HG03565 (cell line): ENCODE data around the gene CELSR2.
"Not testable (repeated sequence)": the region's sequence is repeated elsewhere in the genome, so short reads cannot be mapped to it uniquely, and the experiment has no call there.

Source experiments
- ATAC-seq: cut with Tn5 transposase; IDR thresholded peaks from one replicate; pipeline ENCODE4 v1.9.1; 2021; ENCODE audit warnings: mild to moderate bottlenecking, moderate library complexity; ENCODE audit not compliant: unreplicated experiment

The CELSR2 gene

DNA sequence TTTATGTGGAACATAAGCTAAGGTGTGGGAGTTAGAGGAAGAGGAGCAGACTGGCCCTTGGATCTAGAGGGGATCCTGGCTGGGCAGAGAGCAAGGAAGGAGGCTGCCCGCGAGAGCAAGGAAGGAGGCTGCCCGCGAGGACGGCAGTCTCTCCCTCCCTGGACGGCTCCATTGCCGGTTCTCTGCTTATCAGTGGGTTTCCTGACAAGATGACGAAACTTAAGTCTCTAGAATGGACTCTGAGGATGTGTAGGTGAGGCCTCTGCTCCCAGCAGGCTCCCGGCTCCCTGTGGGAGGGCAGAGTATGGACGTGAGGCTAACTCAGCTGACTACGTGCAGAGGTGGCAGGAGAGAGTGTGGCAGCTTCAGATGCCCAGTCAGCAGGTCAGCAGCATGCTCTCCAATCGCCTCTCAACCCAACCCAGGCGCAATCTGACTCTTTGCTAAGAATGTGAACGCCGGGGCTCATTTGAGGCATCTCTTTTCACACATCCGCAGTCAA, 51.4 kb downstream of the CELSR2 start:
- ATAC-seq: no peak

DNA sequence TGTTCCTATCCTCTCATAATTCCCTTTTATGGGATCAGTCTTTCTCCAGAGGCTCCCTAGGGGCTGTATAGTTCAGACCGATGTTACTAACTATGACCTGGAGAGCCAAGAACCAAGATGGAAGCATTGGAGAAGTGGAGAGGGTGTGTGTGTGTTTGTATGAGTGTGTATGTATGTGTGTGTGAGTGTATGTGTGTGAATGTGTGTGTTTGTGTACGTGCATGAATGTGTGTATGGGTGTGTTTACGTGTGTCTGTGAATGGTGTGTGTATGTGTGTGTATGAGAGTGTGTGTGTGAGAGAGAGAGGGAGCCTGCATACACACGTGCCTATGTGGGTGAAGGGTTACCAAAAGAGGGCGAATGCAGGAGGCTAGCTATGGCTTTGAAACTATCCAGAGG, 52.5 kb downstream of the CELSR2 start:
- no peak for ATAC-seq

DNA sequence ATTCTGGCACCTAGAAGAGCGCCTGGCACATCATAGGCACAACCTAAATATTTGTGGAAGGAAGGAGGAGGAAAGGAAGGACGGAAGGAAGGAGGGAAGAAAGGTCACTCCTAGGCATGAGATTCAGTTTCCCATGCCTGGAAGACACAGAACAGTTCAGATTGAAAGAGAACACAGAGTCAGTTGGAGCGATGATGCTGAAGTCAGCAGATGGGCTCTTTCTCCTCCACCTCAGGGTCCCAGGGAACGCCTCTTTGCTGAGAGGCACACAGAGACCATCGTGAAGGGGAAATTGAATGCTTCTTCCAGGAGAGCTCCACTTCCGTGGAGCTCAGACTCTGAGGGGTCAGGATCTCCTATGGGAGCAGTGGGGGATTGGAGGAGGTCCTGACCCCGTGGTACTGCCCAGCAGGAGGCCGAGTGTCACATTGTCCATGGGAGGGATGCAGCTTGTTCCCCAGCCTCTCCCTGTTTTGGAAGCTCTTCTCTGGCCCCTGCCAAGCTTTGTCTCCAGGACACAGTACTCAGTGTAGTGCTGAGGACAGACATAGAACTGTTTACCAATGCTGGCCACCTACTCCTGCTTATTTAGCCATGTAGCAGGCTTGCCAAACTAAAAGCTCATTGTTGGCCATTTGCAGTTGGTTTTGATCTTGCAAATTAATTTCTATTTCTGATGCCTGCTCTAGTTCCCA, 55.0 kb downstream of the CELSR2 start:
- no peak for ATAC-seq

DNA sequence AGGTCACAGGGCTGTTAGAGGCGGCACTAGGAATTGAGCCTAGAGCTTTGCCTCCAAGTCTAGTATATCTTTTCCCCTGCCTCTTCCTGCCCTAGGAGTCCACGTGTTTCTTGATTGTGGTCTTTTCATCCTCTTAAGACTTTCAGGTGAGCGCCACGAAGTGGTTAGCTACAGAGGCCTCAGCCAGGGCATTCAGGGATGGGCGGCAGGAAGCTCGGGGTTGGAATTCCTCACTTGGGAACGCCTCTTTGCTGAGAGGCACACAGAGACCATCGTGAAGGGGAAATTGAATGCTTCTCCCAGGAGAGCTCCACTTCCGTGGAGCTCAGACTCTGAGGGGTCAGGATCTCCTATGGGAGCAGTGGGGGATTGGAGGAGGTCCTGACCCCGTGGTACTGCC, 56.7 kb downstream of the CELSR2 start:
- not testable (repeated sequence) for ATAC-seq

DNA sequence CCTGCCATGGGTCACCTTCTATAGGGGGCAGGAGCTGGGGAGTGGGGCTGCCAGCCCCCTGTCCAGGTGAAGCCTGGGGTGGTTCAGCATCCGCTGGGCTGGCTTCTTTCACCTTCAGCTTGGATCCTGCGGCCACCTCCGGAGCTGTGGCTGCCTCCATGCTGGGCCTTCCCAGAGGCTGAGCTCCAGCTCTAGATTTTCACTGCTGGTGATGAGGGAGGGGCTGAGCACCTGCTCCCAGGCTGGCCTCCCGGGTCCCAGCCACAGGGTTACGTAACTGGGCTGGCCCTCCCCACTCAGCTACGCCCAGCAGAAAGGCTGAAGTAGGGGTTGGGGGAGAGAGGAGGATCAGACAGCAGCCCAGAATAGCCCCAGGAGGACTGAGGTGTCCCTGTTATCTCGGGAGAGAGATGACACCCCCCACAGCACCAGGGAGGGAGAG, 57.5 kb downstream of the CELSR2 start, which contains the start of gene MYBPHL:
Gene MYBPHL (minus strand): TSS at position 180 of the 442 bp plus-strand sequence. CDS start 20 bp downstream, at position 160.
- no peak for ATAC-seq

DNA sequence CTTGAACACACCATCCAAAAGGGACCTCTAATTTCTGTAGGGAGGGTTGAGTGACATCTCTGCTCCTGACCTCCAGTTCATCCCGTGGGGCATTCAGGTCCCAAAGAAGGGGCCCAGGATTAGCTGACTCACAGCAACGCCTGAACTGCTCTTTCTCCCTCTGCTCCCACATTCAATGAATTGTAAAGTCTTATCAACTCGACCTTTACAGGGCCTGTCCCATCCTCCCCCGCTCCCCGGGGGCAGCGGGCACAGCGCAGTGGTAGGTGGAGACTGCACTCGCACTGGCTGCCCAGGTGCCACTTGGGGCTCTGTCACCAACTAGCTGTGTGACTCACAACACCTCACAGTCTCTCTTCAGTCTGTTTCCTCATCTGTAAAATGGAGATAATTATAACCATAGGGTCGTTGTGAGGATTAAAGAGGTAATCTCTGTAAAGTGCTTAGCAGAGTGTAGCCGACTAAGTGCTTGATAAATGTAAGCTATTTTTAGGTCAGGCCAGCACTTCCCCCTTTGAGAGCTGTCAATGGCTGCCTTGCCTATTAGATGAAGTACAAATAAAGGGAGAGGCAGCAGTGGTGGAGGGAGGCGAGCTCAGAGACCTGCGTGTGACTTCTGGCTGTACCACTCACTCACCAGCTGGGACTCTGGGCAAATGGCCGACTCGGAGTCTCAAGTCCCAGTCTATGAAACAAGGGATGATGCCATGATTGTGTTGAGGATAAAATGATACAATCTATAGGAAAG, 58.1 kb downstream of the CELSR2 start:
- ATAC-seq: no peak

DNA sequence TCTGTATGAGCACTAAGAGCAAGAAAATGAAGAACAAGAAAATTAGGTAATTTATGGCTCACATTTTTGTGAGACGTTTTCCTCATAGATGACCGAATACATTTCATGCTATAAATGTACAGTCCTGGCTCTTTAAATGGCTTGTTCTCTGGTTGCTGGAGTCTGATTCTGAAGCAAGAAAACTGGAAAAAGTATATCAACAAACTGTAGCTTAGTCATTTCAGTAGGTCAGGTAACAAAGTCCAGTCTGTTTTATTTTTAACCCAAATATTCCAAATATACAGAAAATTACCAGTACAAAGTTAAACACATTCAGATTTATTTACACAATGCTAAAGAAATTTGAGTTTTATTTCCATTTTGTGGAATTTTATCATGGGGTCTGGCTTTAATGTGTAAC, 60.0 kb downstream of the CELSR2 start:
- ATAC-seq: no peak

DNA sequence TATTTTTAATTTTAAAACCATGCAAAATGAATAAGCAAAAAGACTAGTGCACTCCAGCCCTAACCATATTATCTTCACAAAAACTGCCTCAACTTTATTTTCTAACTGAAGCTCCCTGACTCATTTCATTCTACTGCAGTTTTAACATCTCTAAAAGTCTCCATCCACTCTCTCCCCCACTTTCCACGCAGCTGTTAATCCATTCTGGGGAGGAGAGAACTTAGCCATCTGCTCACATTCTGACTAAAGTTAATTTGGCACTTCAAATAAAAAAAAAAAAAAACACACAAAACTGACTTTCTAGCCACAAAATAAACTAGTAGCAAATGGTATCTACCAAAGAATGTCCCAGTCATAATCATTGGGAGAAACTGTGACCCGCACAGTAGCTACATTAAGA, 62.9 kb downstream of the CELSR2 start:
- ATAC-seq: no peak

DNA sequence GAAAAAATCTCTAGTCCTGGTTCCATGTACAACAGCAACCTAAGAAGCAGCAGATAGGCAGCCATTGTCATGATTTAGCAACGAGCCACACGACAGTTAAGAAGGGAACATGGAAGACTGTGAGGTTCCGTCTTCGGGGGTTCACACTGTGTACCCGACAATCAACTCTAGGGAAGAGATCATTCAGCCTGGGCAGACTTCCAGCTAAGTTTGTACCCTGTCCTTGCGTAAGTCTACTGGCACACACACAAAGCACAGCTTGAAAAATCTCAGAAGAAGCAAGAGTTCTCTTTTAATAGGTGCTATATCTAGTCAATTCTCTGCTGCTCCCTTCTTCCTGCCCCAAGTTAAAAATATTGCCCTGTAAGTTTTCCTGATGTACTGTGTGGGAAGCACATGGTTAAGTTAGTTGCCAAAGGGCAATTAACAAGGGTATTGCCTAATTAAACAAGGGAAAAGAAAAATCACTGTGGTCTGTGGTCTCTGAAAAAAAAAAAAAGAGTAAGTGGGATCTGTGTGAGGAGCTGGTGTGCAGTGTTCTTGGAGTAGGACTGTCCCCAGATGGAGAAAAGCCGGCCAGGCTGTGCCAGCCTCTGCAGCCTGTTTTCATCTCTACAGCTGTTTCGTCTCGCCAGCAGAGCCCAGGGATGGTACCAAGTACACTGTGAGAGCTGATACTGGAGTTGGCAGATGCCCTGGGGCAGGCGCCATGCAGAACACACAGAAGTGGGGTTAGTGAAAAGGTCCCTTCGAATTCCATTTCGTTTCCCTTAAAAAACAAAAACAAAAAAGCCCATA, 63.8 kb downstream of the CELSR2 start:
- ATAC-seq: no peak

DNA sequence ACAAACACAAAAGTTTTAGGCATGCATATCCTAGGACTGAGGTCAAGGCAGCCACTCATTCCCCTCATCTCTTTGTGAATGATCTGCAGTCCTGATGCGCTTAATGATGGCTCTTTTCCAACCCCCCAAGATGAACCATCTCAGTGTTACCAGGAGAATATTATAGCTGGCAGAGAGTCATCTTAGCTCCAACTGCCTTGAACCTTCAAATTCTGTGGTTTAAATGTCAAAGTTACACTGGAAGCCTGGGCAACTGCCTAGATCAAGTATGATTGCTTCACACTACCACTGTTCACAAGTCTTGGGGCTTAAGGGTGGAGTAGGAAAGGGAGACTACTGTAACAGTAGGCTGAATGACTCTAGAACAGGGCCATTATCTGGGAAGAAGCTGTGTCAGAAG, 65.5 kb downstream of the CELSR2 start:
- no peak for ATAC-seq

DNA sequence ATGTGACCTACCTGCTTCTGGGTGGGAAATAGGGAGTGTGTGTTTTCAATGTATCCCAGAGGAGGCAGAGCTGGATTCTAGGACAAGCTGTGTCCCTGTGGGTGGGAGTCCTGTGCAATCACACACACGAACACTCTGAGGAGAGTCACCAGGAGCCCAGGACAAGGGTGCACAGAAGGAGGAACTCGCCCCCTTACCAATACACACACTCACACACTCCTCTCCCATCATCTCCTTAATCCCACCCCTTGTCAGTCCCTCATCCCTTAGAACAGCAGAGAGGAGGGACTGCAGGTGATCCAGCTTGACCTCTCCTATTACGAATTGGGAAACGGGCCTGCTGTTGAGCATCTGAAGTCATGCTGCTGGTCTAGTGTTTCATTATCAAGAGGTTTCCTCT, 65.9 kb downstream of the CELSR2 start:
- ATAC-seq: no peak

DNA sequence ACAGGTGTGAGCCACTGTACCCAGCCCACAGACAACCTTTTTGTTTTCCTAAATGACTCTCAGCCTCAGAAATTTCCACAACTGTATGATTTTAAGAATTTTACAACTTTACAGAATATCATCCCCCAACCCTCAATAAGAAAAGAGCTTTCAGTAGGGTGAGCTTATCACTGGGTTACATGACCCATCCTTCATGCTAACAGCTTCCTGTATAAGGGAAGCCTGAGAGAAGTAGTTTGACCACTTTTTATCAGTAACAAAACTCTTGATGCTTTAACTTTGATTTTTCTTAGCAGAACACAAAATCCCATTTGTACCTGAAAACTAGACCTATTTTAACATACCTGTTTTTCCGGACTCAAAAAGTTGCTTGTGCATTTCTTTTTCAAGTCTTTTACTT, 67.2 kb downstream of the CELSR2 start:
- no peak for ATAC-seq

DNA sequence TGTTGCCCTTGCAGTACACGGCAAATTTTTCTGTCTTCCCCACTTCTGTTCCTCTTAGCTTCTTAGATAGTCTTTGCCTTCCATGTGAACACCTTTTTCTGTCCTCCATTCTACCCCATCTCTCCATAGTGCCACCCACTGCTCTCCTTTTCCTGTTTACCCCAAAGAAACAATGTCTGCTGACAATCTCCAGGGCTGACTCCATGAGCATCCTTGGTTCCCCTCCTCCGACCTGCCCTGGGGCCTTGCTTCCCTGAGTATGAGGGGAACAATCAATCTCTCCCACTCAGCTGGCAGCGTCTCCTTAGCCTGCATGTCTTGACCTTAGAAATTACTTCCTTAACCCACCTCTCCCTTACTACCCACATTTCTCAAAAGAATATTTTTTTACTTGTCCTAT, 69.8 kb downstream of the CELSR2 start:
- no peak for ATAC-seq

DNA sequence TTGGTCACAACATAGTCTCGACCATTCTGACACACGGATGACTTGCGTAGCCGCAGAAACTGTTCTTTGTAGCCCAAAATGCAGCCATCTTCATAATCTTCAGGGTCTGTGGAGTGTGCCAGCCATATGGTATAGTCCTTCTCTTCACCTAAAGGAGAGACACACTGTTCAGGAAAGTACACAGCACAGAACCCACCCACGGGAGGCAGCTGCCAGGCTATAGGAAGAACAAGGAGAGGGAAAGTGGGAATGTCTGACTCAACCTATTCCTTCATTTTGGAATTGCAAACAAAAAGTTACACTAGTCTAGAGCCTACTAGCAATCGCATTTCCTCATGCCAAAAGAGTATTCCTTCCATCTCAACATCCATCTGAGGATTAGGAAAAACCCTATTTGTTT, 73.6 kb downstream of the CELSR2 start:
- ATAC-seq: no peak
